Hepatocyte (in vitro differentiated cells): ENCODE measurements around the gene STRIP1. TPM values are rescaled to one million over a fixed set of nuclear protein-coding genes. Genes with fewer than 3 reads are reported as not detected.

Experiments used
- DNase-seq: peaks from one replicate; pipeline ENCODE4 v3.0.0-alpha.2; 2016; ENCODE audit warnings: low spot score
- H2AFZ ChIP-seq: fragments of 200-600 bp; sonication (generic); 2 replicates; pipeline ENCODE4 v1.6.0; 2016; ENCODE audit warnings: antibody characterized with exemption, mild to moderate bottlenecking
- H3K27ac ChIP-seq: fragments of 200-600 bp; sonication (generic); 2 replicates; pipeline ENCODE4 v1.5.1; 2016; ENCODE audit warnings: mild to moderate bottlenecking
- H3K27me3 ChIP-seq: fragments of 200-600 bp; sonication (generic); 2 replicates; pipeline ENCODE4 v1.6.1; 2016
- H3K36me3 ChIP-seq: fragments of 200-600 bp; sonication (generic); replicated peaks from 2 replicates; pipeline ENCODE4 v1.5.1; 2016; ENCODE audit warnings: low read depth; ENCODE audit not compliant: insufficient read depth
- H3K4me1 ChIP-seq: fragments of 200-600 bp; sonication (generic); 2 replicates; pipeline ENCODE4 v1.5.1; 2016; ENCODE audit warnings: mild to moderate bottlenecking, moderate library complexity; ENCODE audit not compliant: insufficient read depth
- H3K4me2 ChIP-seq: fragments of 200-600 bp; sonication (generic); 2 replicates; pipeline ENCODE4 v1.6.0; 2016
- H3K4me3 ChIP-seq: fragments of 200-600 bp; sonication (generic); 2 replicates; pipeline ENCODE4 v1.5.1; 2016; ENCODE audit warnings: mild to moderate bottlenecking
- H3K79me2 ChIP-seq: fragments of 200-600 bp; sonication (generic); 2 replicates; pipeline ENCODE4 v1.6.0; 2017; ENCODE audit warnings: mild to moderate bottlenecking
- H3K9me2 ChIP-seq: fragments of 200-600 bp; sonication (generic); replicated peaks from 2 replicates; pipeline ENCODE4 v1.6.0; 2017; ENCODE audit warnings: mild to moderate bottlenecking; ENCODE audit not compliant: insufficient read depth
- H3K9me3 ChIP-seq: fragments of 200-600 bp; sonication (generic); 2 replicates; pipeline ENCODE4 v1.5.1; 2016; ENCODE audit warnings: low read depth, mild to moderate bottlenecking
- H4K20me1 ChIP-seq: fragments of 200-600 bp; sonication (generic); 2 replicates; pipeline ENCODE4 v1.6.0; 2016; ENCODE audit warnings: mild to moderate bottlenecking; ENCODE audit not compliant: insufficient read depth, poor library complexity, severe bottlenecking
- CTCF ChIP-seq: fragments of 200-600 bp; sonication (generic); IDR thresholded peaks from 2 replicates; pipeline ENCODE4 v1.5.1; 2016; ENCODE audit warnings: antibody characterized with exemption, mild to moderate bottlenecking; ENCODE audit not compliant: poor library complexity
- EZH2 ChIP-seq: fragments of 200-600 bp; sonication (generic); IDR thresholded peaks from 2 replicates; pipeline ENCODE4 v1.6.1; 2016; ENCODE audit warnings: antibody characterized with exemption, mild to moderate bottlenecking, borderline replicate concordance
- EZH2phosphoT487 ChIP-seq: fragments of 200-600 bp; sonication (generic); IDR thresholded peaks from one replicate; pipeline ENCODE4 v1.6.1; 2018; ENCODE audit warnings: antibody characterized with exemption, mild to moderate bottlenecking, low read depth, moderate library complexity; ENCODE audit not compliant: unreplicated experiment, severe bottlenecking
- WGBS: methylation state at CpG from one replicate; pipeline ENCODE4 v1.1.6; 2016; ENCODE audit warnings: low lambda C conversion rate; ENCODE audit errors: missing lambda C conversion rate; 5-methylcytosine and 5-hydroxymethylcytosine counted together
- polyA plus RNA-seq: library from polyadenylated mRNA; unstranded; fragments of >200 nt; fragmentation: Nextera tagmentation; extraction: Ambion mirVana; gene quantifications from 2 replicates; pipeline ENCODE4 v1.2.1, GENCODE V29; 2016
- total RNA-seq: library from RNA; depleted of rRNA; stranded (reverse); fragments of >200 nt; gene quantifications from 2 replicates; pipeline ENCODE4 v1.2.3, GENCODE V29; 2014

STRIP1 gene
- total and polyA plus RNA-seq, 2 experiments from 2014 or later = 29.1 to 44.6 TPM

GRCh38 chr1:110100335-110100734 is 65.9 kb downstream of the STRIP1 start:
- no peaks in the 10 kb centered on the region for H3K27me3 ChIP-seq
- no peak overlapping the region for H3K4me3 ChIP-seq
- peaks cover 2% of the 10 kb centered on the region for H3K4me1 ChIP-seq
- H4K20me1 ChIP-seq = no peaks in the 10 kb centered on the region
- H2AFZ ChIP-seq = no peak overlapping the region
- H3K79me2 ChIP-seq = no peaks in the 10 kb centered on the region
- H3K9me3 ChIP-seq = no peaks in the 10 kb centered on the region
- DNase-seq = no peak
- TF ChIP-seq EZH2 (no peak), CTCF (no peak), EZH2phosphoT487 (no peak)
- WGBS = 49% methylated on average over 2 of the region's 2 CpGs
- H3K36me3 ChIP-seq = no peaks in the 10 kb centered on the region
- no peaks in the 10 kb centered on the region for H3K9me2 ChIP-seq
- H3K27ac ChIP-seq = no peak overlapping the region
- no peak overlapping the region for H3K4me2 ChIP-seq

GRCh38 chr1:110102081-110102480 is 67.7 kb downstream of the STRIP1 start:
- WGBS = 66% methylated on average over 7 of the region's 7 CpGs
- no peaks in the 10 kb centered on the region for H3K36me3 ChIP-seq
- H3K27me3 ChIP-seq = no peaks in the 10 kb centered on the region
- no peaks in the 10 kb centered on the region for H3K9me3 ChIP-seq
- no peak overlapping the region for H3K4me3 ChIP-seq
- no peak overlapping the region for H3K4me2 ChIP-seq
- TF ChIP-seq EZH2 (no peak), EZH2phosphoT487 (no peak), CTCF (no peak)
- no peak for DNase-seq
- no peaks in the 10 kb centered on the region for H3K9me2 ChIP-seq
- H3K79me2 ChIP-seq = no peaks in the 10 kb centered on the region
- H3K4me1 ChIP-seq = peaks cover 2% of the 10 kb centered on the region
- H3K27ac ChIP-seq = no peak overlapping the region
- H2AFZ ChIP-seq = no peak overlapping the region
- H4K20me1 ChIP-seq = no peaks in the 10 kb centered on the region

Other genes with a start within 250 kb of the STRIP1 start
- 9.1 and 9.4 TPM in 2 replicates for gene CSF1, start 123.8 kb upstream of the STRIP1 start, total RNA-seq
- 13.5 and 19.1 TPM in 2 replicates for gene CSF1, start 123.8 kb upstream of the STRIP1 start, polyA plus RNA-seq
- gene AHCYL1, start 49.9 kb upstream of the STRIP1 start, total RNA-seq = 49.2 and 56.2 TPM in 2 replicates
- 88.4 and 97.6 TPM in 2 replicates for gene AHCYL1, start 49.9 kb upstream of the STRIP1 start, polyA plus RNA-seq
- 0.27 and 1.6 TPM in 2 replicates for gene ALX3, start 36.0 kb downstream of the STRIP1 start, total RNA-seq
- gene ALX3, start 36.0 kb downstream of the STRIP1 start, polyA plus RNA-seq = 0.36 and 0.92 TPM in 2 replicates
- gene UBL4B, start 77.8 kb downstream of the STRIP1 start, total RNA-seq = not detected in 2 replicates
- not detected in 2 replicates for gene UBL4B, start 77.8 kb downstream of the STRIP1 start, polyA plus RNA-seq
- 0.04 and 0.63 TPM in 2 replicates for gene SLC6A17, start 115.9 kb downstream of the STRIP1 start, total RNA-seq
- 0.17 and 0.36 TPM in 2 replicates for gene SLC6A17, start 115.9 kb downstream of the STRIP1 start, polyA plus RNA-seq
- 1.3 and 2.1 TPM in 2 replicates for gene KCNC4, start 175.7 kb downstream of the STRIP1 start, total RNA-seq
- 4.6 and 4.8 TPM in 2 replicates for gene KCNC4, start 175.7 kb downstream of the STRIP1 start, polyA plus RNA-seq